ENCODE data around the gene FBXL17.

DNA sequence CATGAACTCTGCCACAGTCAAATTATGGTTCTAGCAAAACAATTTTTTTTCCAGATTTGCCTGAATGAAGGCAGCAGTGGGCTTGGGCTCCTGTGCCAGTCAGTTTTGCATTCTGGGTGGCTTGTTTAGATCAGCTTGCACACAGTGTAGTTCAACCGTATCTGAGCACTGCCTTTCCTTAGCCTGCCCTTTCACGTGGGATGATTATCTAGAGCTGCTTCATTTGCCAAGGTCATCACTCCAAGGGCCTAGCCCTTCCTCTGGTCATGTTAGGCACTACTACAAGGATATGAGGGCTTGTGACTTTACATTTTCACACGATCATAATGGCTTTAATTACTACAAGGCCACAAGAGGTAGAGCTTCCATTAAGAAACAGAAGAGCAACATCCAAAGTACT lies 560.6 kb downstream of the FBXL17 start:
- TF ChIP-seq, protein P1, sequence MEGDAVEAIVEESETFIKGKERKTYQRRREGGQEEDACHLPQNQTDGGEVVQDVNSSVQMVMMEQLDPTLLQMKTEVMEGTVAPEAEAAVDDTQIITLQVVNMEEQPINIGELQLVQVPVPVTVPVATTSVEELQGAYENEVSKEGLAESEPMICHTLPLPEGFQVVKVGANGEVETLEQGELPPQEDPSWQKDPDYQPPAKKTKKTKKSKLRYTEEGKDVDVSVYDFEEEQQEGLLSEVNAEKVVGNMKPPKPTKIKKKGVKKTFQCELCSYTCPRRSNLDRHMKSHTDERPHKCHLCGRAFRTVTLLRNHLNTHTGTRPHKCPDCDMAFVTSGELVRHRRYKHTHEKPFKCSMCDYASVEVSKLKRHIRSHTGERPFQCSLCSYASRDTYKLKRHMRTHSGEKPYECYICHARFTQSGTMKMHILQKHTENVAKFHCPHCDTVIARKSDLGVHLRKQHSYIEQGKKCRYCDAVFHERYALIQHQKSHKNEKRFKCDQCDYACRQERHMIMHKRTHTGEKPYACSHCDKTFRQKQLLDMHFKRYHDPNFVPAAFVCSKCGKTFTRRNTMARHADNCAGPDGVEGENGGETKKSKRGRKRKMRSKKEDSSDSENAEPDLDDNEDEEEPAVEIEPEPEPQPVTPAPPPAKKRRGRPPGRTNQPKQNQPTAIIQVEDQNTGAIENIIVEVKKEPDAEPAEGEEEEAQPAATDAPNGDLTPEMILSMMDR (conservative IDR thresholded peaks at IDR 0.05; ENCODE audit: low read depth, low read length): no peak
- TF ChIP-seq POLR2A (IDR thresholded peaks at IDR 0.05; ENCODE audit: low read depth, low read length) (no peak), CHD1 (IDR thresholded peaks at IDR 0.05; ENCODE audit: low read depth, low read length) (no peak), CEBPB (IDR thresholded peaks at IDR 0.05; ENCODE audit: low read depth, low read length) (no peak), RAD21 (IDR thresholded peaks at IDR 0.05; ENCODE audit: low read length) (no peak), FOS (IDR thresholded peaks at IDR 0.05; ENCODE audit: low read depth, low read length) (no peak), MXI1 (IDR thresholded peaks at IDR 0.05; ENCODE audit: borderline replicate concordance, low read depth, low read length) (no peak), BHLHE40 (IDR thresholded peaks at IDR 0.05; ENCODE audit: low read depth, low read length) (no peak), RFX5 (IDR thresholded peaks at IDR 0.05; ENCODE audit: low read depth, low read length) (no peak), ELK1 (IDR thresholded peaks at IDR 0.05; ENCODE audit: borderline replicate concordance, low read depth, low read length) (no peak), MAFK (IDR thresholded peaks at IDR 0.05; ENCODE audit: low read depth, low read length) (no peak), SMC3 (IDR thresholded peaks at IDR 0.05; ENCODE audit: low read depth, low read length) (no peak)
- TF ChIP-seq, protein P2, sequence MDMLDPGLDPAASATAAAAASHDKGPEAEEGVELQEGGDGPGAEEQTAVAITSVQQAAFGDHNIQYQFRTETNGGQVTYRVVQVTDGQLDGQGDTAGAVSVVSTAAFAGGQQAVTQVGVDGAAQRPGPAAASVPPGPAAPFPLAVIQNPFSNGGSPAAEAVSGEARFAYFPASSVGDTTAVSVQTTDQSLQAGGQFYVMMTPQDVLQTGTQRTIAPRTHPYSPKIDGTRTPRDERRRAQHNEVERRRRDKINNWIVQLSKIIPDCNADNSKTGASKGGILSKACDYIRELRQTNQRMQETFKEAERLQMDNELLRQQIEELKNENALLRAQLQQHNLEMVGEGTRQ (IDR thresholded peaks at IDR 0.05; ENCODE audit: low read depth, low read length): no peak

All from IMR-90 (cell line).